PC-3 (cell line): Measurements from ENCODE around the gene LUM.

Source experiments
- CTCF ChIP-seq: fragments of 300-600 bp; sonication (generic); conservative IDR thresholded peaks from 2 replicates; pipeline ENCODE4 v1.5.1; 2017; ENCODE audit warnings: antibody characterized with exemption, low read depth, mild to moderate bottlenecking, low read length
- EZH2 ChIP-seq: fragments of 300-600 bp; sonication (generic); IDR thresholded peaks from one replicate; pipeline ENCODE4 v1.6.1; 2017; ENCODE audit warnings: antibody characterized with exemption, mild to moderate bottlenecking, low read length; ENCODE audit not compliant: unreplicated experiment

- no peak for TF ChIP-seq CTCF
- TF ChIP-seq EZH2: no peak
These were observed 33.9 kb downstream of the LUM start for GRCh38 chr12:91077228-91077954.
